ENCODE data around the gene YPEL2. TPM values are rescaled to one million over a fixed set of nuclear protein-coding genes. Genes with fewer than 3 reads are reported as not detected.

Gene YPEL2
- total RNA-seq, 1 experiment from 2014 or later, result 0.98 TPM

GRCh38 chr17:59417452-59417851 is 86.0 kb downstream of the YPEL2 start:
- Histone ChIP-seq H3K4ac (ENCODE audit: low read depth, low read length) (no peak overlapping the region), H4K5ac (ENCODE audit: insufficient read length, low read depth, low read length) (no peak overlapping the region), H4K8ac (replicated peaks; ENCODE audit: insufficient read length, low read depth, low read length) (no peak overlapping the region), H2BK5ac (ENCODE audit: insufficient read length, low read length) (no peak overlapping the region), H4K20me1 (ENCODE audit: control insufficient read depth, insufficient read depth, insufficient read length) (no peaks in the 10 kb centered on the region), H4K91ac (ENCODE audit: insufficient read length, low read depth, low read length) (no peak overlapping the region), H3K18ac (ENCODE audit: insufficient read length, low read depth, low read length) (no peak overlapping the region), H3K4me1 (ENCODE audit: insufficient read depth, low read length) (no peaks in the 10 kb centered on the region), H2AFZ (ENCODE audit: low read length) (no peak overlapping the region), H2BK15ac (ENCODE audit: low read depth, low read length) (no peak overlapping the region), H3K79me1 (ENCODE audit: insufficient read depth, low read depth, low read length, poor library complexity, severe bottlenecking) (no peaks in the 10 kb centered on the region), H3K27ac (ENCODE audit: insufficient read length, low read depth, low read length) (no peak overlapping the region), H3K9ac (ENCODE audit: extremely low read depth, insufficient read length, low read length) (no peak overlapping the region), H2BK20ac (ENCODE audit: low read depth, low read length, poor library complexity, severe bottlenecking) (no peak overlapping the region), H2BK12ac (ENCODE audit: insufficient read length, low read depth, low read length) (no peak overlapping the region), H3T11ph (ENCODE audit: low read length) (no peak overlapping the region), H2AK5ac (ENCODE audit: insufficient read length, low read length) (no peak overlapping the region), H3K4me2 (ENCODE audit: insufficient read depth, insufficient read length, low read length) (no peak overlapping the region), H2BK120ac (ENCODE audit: low read depth, low read length, poor library complexity, severe bottlenecking) (no peak overlapping the region), H3K27me3 (ENCODE audit: insufficient read depth, low read length) (no peaks in the 10 kb centered on the region), H3K79me2 (ENCODE audit: insufficient read depth, low read length) (no peaks in the 10 kb centered on the region), H3K14ac (ENCODE audit: insufficient read depth, low read length) (no peak overlapping the region), H3K56ac (ENCODE audit: insufficient read length, low read depth, low read length) (no peak overlapping the region), H3K23me2 (ENCODE audit: insufficient read length, low read depth, low read length, poor library complexity, severe bottlenecking) (no peaks in the 10 kb centered on the region), H3K9me3 (ENCODE audit: control insufficient read depth, low read depth, low read length) (no peaks in the 10 kb centered on the region), H3K23ac (ENCODE audit: insufficient read length, low read depth, low read length) (no peak overlapping the region)
- Mint-ChIP-seq H3K4me1 (no peaks in the 10 kb centered on the region; a peak in 1 of 4 replicates), H3K27ac (no peak overlapping the region), H3K4me3 (no peak overlapping the region), H3K9me3 (peaks cover 0 to 4% of the 10 kb centered on the region in 2 experiments; a peak in 2 of 5 replicates), H3K36me3 (ENCODE audit: insufficient read depth in 1 of 3, low read depth in 3 of 3) (no peaks in the 10 kb centered on the region), H3K27me3 (ENCODE audit: low read depth) (peaks cover 10% of the 10 kb centered on the region)
- no CpG with 5 or more reads among the region's 12 CpGs for WGBS (ENCODE audit: extremely low coverage, insufficient read length, low lambda C conversion rate)
- TF ChIP-seq, protein P1, sequence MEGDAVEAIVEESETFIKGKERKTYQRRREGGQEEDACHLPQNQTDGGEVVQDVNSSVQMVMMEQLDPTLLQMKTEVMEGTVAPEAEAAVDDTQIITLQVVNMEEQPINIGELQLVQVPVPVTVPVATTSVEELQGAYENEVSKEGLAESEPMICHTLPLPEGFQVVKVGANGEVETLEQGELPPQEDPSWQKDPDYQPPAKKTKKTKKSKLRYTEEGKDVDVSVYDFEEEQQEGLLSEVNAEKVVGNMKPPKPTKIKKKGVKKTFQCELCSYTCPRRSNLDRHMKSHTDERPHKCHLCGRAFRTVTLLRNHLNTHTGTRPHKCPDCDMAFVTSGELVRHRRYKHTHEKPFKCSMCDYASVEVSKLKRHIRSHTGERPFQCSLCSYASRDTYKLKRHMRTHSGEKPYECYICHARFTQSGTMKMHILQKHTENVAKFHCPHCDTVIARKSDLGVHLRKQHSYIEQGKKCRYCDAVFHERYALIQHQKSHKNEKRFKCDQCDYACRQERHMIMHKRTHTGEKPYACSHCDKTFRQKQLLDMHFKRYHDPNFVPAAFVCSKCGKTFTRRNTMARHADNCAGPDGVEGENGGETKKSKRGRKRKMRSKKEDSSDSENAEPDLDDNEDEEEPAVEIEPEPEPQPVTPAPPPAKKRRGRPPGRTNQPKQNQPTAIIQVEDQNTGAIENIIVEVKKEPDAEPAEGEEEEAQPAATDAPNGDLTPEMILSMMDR (conservative IDR thresholded peaks at IDR 0.05), result no peak
- no peak for DNase-seq
